Measurements from ENCODE around the gene MAS1. TPM values are rescaled to one million over a fixed set of nuclear protein-coding genes. Genes with fewer than 3 reads are reported as not detected.

The MAS1 gene
- total and polyA plus RNA-seq, 2 of the 13 experiments (the other 11 are each of a cell fraction or from before 2014, with no cell fraction given): not detected

GRCh38 chr6:159879856-159880255 is 10.9 kb upstream of the MAS1 start:
- no TSS peak for BruUV-seq (replicated peaks)
- no peak overlapping the region for H3K4me3 ChIP-seq (replicated peaks in 1 of 3; ENCODE audit: insufficient read depth in 1 of 3, low read depth in 2 of 3, low read length in 3 of 3)
- 62% methylated on average over 11 of the region's 11 CpGs for WGBS (ENCODE audit: low lambda C conversion rate)
- ChIA-PET CTCF (ENCODE audit: low intra/inter-chr PET ratio, low total read pairs) (no interaction called here), POLR2A (no interaction called here)
- no peaks in the 10 kb centered on the region for H4K20me1 ChIP-seq (ENCODE audit: insufficient read depth, low read length)
- H3K36me3 ChIP-seq (replicated peaks in 1 of 2; ENCODE audit: control insufficient read depth in 1 of 2, insufficient read depth in 2 of 2, low read length in 2 of 2): no peaks in the 10 kb centered on the region
- TF ChIP-seq PCBP1 (IDR thresholded peaks at IDR 0.05; ENCODE audit: borderline replicate concordance, low read depth, low read length) (no peak), ZFP36L1 (CRISPR knock-in tag; IDR thresholded peaks at IDR 0.05) (no peak), RFXANK (CRISPR knock-in tag; IDR thresholded peaks at IDR 0.05) (no peak), LCORL (IDR thresholded peaks at IDR 0.05) (no peak), LCORL (CRISPR knock-in tag; IDR thresholded peaks at IDR 0.05) (no peak)
- FAIRE-seq (no peak), ATAC-seq (no peak), DNase-seq (ENCODE audit: low spot score) (no peak)
- no peak overlapping the region for H3K4me2 ChIP-seq (ENCODE audit: low read depth, low read length)
- in situ Hi-C loops (cut with HindIII; ENCODE audit: extremely low pct_ligation_motif_present, low pct_unique_long_range_greater_than_20kb): no loop called here
- no peaks in the 10 kb centered on the region for H3K9me3 ChIP-seq (ENCODE audit: low read length)
- H3K9ac ChIP-seq (ENCODE audit: insufficient read depth, low read depth, low read length): no peak overlapping the region
- peaks cover 16% of the 10 kb centered on the region for H3K4me1 ChIP-seq (ENCODE audit: insufficient read depth, low read length)
- no peaks in the 10 kb centered on the region for H3K79me2 ChIP-seq (ENCODE audit: insufficient read depth, low read length)
- H2AFZ ChIP-seq (ENCODE audit: low read length): no peak overlapping the region
- intact Hi-C loops (cut with micrococcal nuclease; ENCODE audit: unreplicated experiment): no loop called here
- H3K27me3 ChIP-seq (ENCODE audit: control insufficient read depth in 1 of 2, insufficient read depth in 2 of 2, low read length in 2 of 2): peaks cover 0 to 7% of the 10 kb centered on the region in 2 experiments; a peak in 1 of 5 replicates
- no peak overlapping the region for H3K27ac ChIP-seq (ENCODE audit: extremely low read length, insufficient read depth, low read length)

- BruUV-seq (replicated peaks): no TSS peak
- POLR2A ChIA-PET: no interaction called here
- peaks cover 0 to 7% of the 10 kb centered on the region in 2 experiments; a peak in 1 of 5 replicates for H3K27me3 ChIP-seq (ENCODE audit: control insufficient read depth in 1 of 2, insufficient read depth in 2 of 2, low read length in 2 of 2)
- H3K9me3 ChIP-seq (ENCODE audit: low read length): no peaks in the 10 kb centered on the region
- H3K79me2 ChIP-seq (ENCODE audit: insufficient read depth, low read length): no peaks in the 10 kb centered on the region
- no peak overlapping the region for H3K27ac ChIP-seq (ENCODE audit: extremely low read length, insufficient read depth, low read length)
- ATAC-seq (no peak), FAIRE-seq (no peak), DNase-seq (ENCODE audit: low spot score) (no peak)
- H3K4me1 ChIP-seq (ENCODE audit: insufficient read depth, low read length): peaks cover 9% of the 10 kb centered on the region
- CTCF ChIA-PET (ENCODE audit: low intra/inter-chr PET ratio, low total read pairs): no interaction called here
- no peak for TF ChIP-seq SMYD3 (CRISPR knock-in tag; IDR thresholded peaks at IDR 0.05)
- TF ChIP-seq ZNF788 (CRISPR knock-in tag; IDR thresholded peaks at IDR 0.05; ENCODE audit: borderline replicate concordance): no peak
- no peak for TF ChIP-seq PRPF4 (IDR thresholded peaks at IDR 0.05; ENCODE audit: low read depth, low read length, poor library complexity, severe bottlenecking)
- TF ChIP-seq LCORL (IDR thresholded peaks at IDR 0.05): no peak
- no peak for TF ChIP-seq LCORL (CRISPR knock-in tag; IDR thresholded peaks at IDR 0.05)
- no peak for TF ChIP-seq KDM2A (CRISPR knock-in tag; IDR thresholded peaks at IDR 0.05; ENCODE audit: borderline replicate concordance, low read depth)
- TF ChIP-seq THAP9 (CRISPR knock-in tag; IDR thresholded peaks at IDR 0.05; ENCODE audit: borderline replicate concordance): no peak
- TF ChIP-seq MAZ (IDR thresholded peaks at IDR 0.05; ENCODE audit: borderline replicate concordance, low read depth, low read length): no peak
- no peak for TF ChIP-seq MAZ (CRISPR knock-in tag; IDR thresholded peaks at IDR 0.05; ENCODE audit: low read depth)
- no peak for TF ChIP-seq FOXA3 (CRISPR knock-in tag; IDR thresholded peaks at IDR 0.05)
- TF ChIP-seq ZNF10 (CRISPR knock-in tag; IDR thresholded peaks at IDR 0.05; ENCODE audit: borderline replicate concordance, low read depth): no peak
- TF ChIP-seq MTF1 (CRISPR knock-in tag; IDR thresholded peaks at IDR 0.05): no peak
- no peak for TF ChIP-seq ZSCAN20 (CRISPR knock-in tag; IDR thresholded peaks at IDR 0.05; ENCODE audit: borderline replicate concordance)
- no peak for TF ChIP-seq NFATC3 (CRISPR knock-in tag; IDR thresholded peaks at IDR 0.05)
- TF ChIP-seq RARG (CRISPR knock-in tag; IDR thresholded peaks at IDR 0.05; ENCODE audit: low read depth): no peak
- no peak overlapping the region for H3K9ac ChIP-seq (ENCODE audit: insufficient read depth, low read depth, low read length)
- in situ Hi-C loops (cut with HindIII; ENCODE audit: extremely low pct_ligation_motif_present, low pct_unique_long_range_greater_than_20kb): no loop called here
- no peak overlapping the region for H3K4me3 ChIP-seq (replicated peaks in 1 of 3; ENCODE audit: insufficient read depth in 1 of 3, low read depth in 2 of 3, low read length in 3 of 3)
- no peak overlapping the region for H2AFZ ChIP-seq (ENCODE audit: low read length)
- no peak overlapping the region for H3K4me2 ChIP-seq (ENCODE audit: low read depth, low read length)
- no peaks in the 10 kb centered on the region for H3K36me3 ChIP-seq (replicated peaks in 1 of 2; ENCODE audit: control insufficient read depth in 1 of 2, insufficient read depth in 2 of 2, low read length in 2 of 2)
- intact Hi-C loops (cut with micrococcal nuclease; ENCODE audit: unreplicated experiment): no loop called here
- no peaks in the 10 kb centered on the region for H4K20me1 ChIP-seq (ENCODE audit: insufficient read depth, low read length)
- WGBS (ENCODE audit: low lambda C conversion rate): 13% methylated on average over 6 of the region's 6 CpGs
These were observed 10.3 kb upstream of the MAS1 start for GRCh38 chr6:159880412-159880975.

Data from HepG2 (cell line).